DND-41 (cell line): ENCODE measurements around the gene MTTP.

Experiments used
- ATAC-seq: fragments of 200-7000 bp; cut with Tn5 transposase; 3 replicates; pipeline ENCODE4 v1.9.1; 2021; ENCODE audit warnings: low read depth; ENCODE audit not compliant: insufficient read depth
- DNase-seq: peaks from one replicate; pipeline ENCODE4 v3.0.0-alpha.2; 2020
- H2AFZ ChIP-seq: 2 replicates; pipeline ENCODE4 v1.6.0; 2012; ENCODE audit warnings: low read depth, low read length
- H3K27ac ChIP-seq: 2 replicates; pipeline ENCODE4 v1.5.1; 2012; ENCODE audit warnings: low read length, inconsistent platforms
- H3K27me3 ChIP-seq: fragments of 200-600 bp; sonication (generic); 2 replicates; pipeline ENCODE4 v1.6.0; 2012; ENCODE audit warnings: low read length, mild to moderate bottlenecking, inconsistent platforms; ENCODE audit not compliant: insufficient read depth, poor library complexity
- H3K36me3 ChIP-seq: 2 replicates; pipeline ENCODE4 v1.5.1; 2012; ENCODE audit warnings: low read length, inconsistent platforms; ENCODE audit not compliant: insufficient read depth
- H3K4me1 ChIP-seq: 2 replicates; pipeline ENCODE4 v1.5.1; 2012; ENCODE audit warnings: mild to moderate bottlenecking, low read length; ENCODE audit not compliant: insufficient read depth
- H3K4me2 ChIP-seq: 2 replicates; pipeline ENCODE4 v1.6.0; 2012; ENCODE audit warnings: mild to moderate bottlenecking, moderate library complexity, low read length, inconsistent platforms; ENCODE audit not compliant: insufficient read depth
- H3K4me3 ChIP-seq, 2 experiments: fragments of 200-600 bp in 1 of 2; shearing (Covaris generic) in 1 of 2; 2 replicates each; pipeline ENCODE4 v1.5.1; 2012 to 2016; ENCODE audit warnings: inconsistent platforms in 2 of 2, low read length in 2 of 2, mild to moderate bottlenecking in 2 of 2, low read depth in 1 of 2, moderate library complexity in 1 of 2
- H3K79me2 ChIP-seq: 2 replicates; pipeline ENCODE4 v1.6.0; 2012; ENCODE audit warnings: low read length, inconsistent platforms; ENCODE audit not compliant: insufficient read depth
- H3K9ac ChIP-seq: 2 replicates; pipeline ENCODE4 v1.6.0; 2012; ENCODE audit warnings: low read depth, mild to moderate bottlenecking, inconsistent platforms, low read length, moderate library complexity
- H3K9me3 ChIP-seq: 2 replicates; pipeline ENCODE4 v1.5.1; 2012; ENCODE audit warnings: low read length, moderate library complexity, mild to moderate bottlenecking, inconsistent platforms; ENCODE audit not compliant: insufficient read depth, severe bottlenecking
- H4K20me1 ChIP-seq: 2 replicates; pipeline ENCODE4 v1.6.0; 2012; ENCODE audit warnings: low read length; ENCODE audit not compliant: insufficient read depth
- CTCF ChIP-seq: IDR thresholded peaks from 2 replicates; pipeline ENCODE4 v1.5.1; 2012; ENCODE audit warnings: borderline replicate concordance, low read length, moderate library complexity, mild to moderate bottlenecking; ENCODE audit not compliant: poor library complexity, severe bottlenecking; ENCODE audit errors: extremely low read depth
- EZH2 ChIP-seq: IDR thresholded peaks from 3 replicates; pipeline ENCODE4 v1.6.1; 2012; ENCODE audit warnings: borderline replicate concordance, low read depth, mild to moderate bottlenecking, moderate library complexity, low read length, inconsistent platforms; ENCODE audit not compliant: severe bottlenecking

Gene MTTP

DNA sequence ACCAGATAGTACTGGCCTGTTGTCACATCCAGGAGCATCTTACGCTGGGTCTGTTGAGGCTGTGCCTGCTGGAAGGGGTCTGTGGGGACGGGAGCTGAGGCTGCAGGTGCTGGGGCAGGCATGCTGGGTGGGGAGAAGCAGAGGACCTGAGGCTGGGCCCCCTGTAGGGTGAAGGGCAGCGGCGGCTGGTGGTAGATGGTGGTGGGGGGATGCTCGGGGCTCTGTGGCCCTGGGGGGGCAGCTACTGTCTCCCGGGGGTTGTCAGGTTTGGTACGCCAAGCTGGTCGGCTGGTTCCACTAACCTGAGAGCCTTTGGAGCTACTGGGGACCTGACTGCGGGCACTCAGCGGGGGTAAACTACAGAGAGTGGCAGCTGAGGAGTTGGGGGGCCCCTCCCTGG, 75.2 kb downstream of the MTTP start:
- ATAC-seq (peak; percentile 17; the same call in 1 of the 3 replicates), DNase-seq (no peak)
- H3K27me3 ChIP-seq, result no peaks in the 10 kb centered on the region
- H3K36me3 ChIP-seq, result no peaks in the 10 kb centered on the region
- no peaks in the 10 kb centered on the region for H3K9me3 ChIP-seq
- no peak overlapping the region for H3K4me2 ChIP-seq
- H3K27ac ChIP-seq, result no peak overlapping the region
- no peak overlapping the region for H2AFZ ChIP-seq
- no peak overlapping the region for H3K4me3 ChIP-seq
- no peaks in the 10 kb centered on the region for H3K79me2 ChIP-seq
- no peaks in the 10 kb centered on the region for H4K20me1 ChIP-seq
- H3K4me1 ChIP-seq, result no peaks in the 10 kb centered on the region
- TF ChIP-seq EZH2 (no peak), CTCF (no peak)
- H3K9ac ChIP-seq, result no peak overlapping the region

DNA sequence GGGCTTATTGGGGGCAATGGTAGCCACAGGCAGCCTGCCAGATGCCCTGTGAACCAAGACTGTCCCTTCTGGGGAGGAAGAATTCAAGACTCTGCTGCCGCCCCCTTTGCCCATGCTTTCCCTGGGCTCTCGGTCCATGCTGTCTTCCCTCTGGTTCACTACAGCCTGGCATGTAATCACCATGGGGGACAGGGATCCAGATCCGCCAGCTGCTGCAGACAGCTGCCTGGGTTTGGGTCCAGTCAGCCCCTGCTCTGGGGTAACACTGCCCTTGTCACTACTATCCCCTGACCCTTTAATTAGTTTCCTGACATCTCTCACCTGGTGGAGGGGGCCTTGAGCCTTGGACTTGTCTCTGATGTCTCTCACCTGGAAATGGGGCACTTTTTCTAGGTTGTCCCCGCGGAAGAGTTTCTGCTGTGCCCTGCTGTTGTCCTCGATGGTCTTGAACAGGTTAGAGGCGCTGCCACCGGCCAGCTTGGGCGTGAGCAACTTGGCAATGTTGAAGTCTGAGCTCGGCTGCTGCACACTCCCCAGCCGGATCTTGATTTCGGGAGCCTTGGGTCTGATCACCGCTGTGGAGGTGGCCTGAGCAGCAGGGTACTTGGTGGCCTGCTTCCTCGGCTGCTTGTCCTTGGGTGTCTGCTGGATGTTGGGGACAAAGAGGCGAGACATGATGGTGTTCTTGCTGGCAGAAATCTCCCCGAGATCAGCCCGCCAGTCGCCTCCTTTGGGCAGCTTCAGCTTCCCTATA, 76.6 kb downstream of the MTTP start:
- Histone ChIP-seq H3K36me3 (no peaks in the 10 kb centered on the region), H4K20me1 (no peaks in the 10 kb centered on the region), H3K27me3 (no peaks in the 10 kb centered on the region), H3K9me3 (no peaks in the 10 kb centered on the region), H3K27ac (no peak overlapping the region), H3K4me1 (no peaks in the 10 kb centered on the region), H2AFZ (no peak overlapping the region), H3K9ac (no peak overlapping the region), H3K79me2 (no peaks in the 10 kb centered on the region), H3K4me2 (no peak overlapping the region), H3K4me3 (no peak overlapping the region)
- no peak for DNase-seq
- TF ChIP-seq EZH2 (no peak), CTCF (no peak)
- no peak for ATAC-seq

GRCh38 chr4:99651811-99652485, 77.3 kb downstream of the MTTP start:
- TF ChIP-seq CTCF, result no peak
- no peak for TF ChIP-seq EZH2
- no peaks in the 10 kb centered on the region for H3K4me1 ChIP-seq
- no peaks in the 10 kb centered on the region for H3K36me3 ChIP-seq
- H3K4me3 ChIP-seq, result no peak overlapping the region
- H3K79me2 ChIP-seq, result no peaks in the 10 kb centered on the region
- ATAC-seq (no peak), DNase-seq (no peak)
- H3K27me3 ChIP-seq, result no peaks in the 10 kb centered on the region
- no peak overlapping the region for H2AFZ ChIP-seq
- H3K9ac ChIP-seq, result no peak overlapping the region
- H3K9me3 ChIP-seq, result no peaks in the 10 kb centered on the region
- H3K4me2 ChIP-seq, result no peak overlapping the region
- no peaks in the 10 kb centered on the region for H4K20me1 ChIP-seq
- no peak overlapping the region for H3K27ac ChIP-seq
